ENCODE data around the gene GNAZ. TPM values are rescaled to one million over a fixed set of nuclear protein-coding genes. Genes with fewer than 3 reads are reported as not detected.

The GNAZ gene
- total and polyA plus RNA-seq, 2 of the 8 experiments (the other 6 are each of a cell fraction or from before 2014, with no cell fraction given): 6.6 to 9.6 TPM

- TF ChIP-seq CHD7 (IDR thresholded peaks at IDR 0.05; ENCODE audit: insufficient replicate concordance, low read length): no peak
- no peak for TF ChIP-seq BCL11A (IDR thresholded peaks at IDR 0.05; ENCODE audit: low read depth in 2 of 2, low read length in 2 of 2)
- TF ChIP-seq KDM4A (IDR thresholded peaks at IDR 0.05; ENCODE audit: low read depth, low read length, severe bottlenecking): no peak
- no peak for TF ChIP-seq TAF7 (optimal IDR thresholded peaks at IDR 0.05; ENCODE audit: borderline replicate concordance, low read depth, low read length)
Measured at GRCh38 chr22:23106344-23106743, 36.0 kb downstream of the GNAZ start (continued).
